ENCODE results near the gene ACSS2.

ACSS2 gene

GRCh38 chr20:34916774-34917354 is 40.5 kb downstream of the ACSS2 start:
- DNase-seq, result no peak

DNA sequence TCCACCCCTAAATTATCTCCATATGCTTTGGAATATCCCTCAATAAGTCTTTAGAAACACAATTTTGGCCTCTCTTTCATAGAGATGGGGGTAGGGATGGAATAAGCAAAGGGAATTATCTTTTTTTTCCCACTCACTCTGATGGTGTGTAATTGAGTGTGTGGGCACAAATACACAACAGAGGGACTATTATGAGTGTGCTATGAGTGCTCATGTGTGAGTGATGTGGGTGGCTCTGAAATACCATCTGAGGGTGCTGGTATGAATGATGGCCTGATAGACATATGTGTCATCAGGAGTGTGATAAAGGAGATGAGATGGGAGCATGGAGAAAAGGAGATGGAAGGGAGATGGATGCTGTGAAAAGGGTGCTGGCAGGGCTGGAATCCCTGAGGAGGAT is 43.6 kb downstream of the ACSS2 start:
- DNase-seq, result no peak

DNA sequence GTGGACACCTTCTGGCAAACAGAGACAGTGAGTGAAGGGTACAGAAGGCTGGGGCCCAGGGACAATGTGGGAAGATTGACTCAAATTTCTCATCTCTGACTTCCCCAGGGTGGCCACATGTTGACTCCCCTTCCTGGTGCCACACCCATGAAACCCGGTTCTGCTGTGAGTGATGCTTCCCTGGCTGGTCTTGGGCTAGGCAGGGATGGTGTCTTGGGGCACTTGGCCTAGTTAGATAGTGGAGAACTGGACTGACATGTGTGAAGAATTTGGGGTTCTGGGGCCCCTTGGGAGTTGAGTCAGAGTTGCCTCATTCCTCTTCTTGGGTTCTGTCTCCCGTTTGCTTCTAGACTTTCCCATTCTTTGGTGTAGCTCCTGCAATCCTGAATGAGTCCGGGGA is 45.0 kb downstream of the ACSS2 start:
- no peak for DNase-seq

DNA sequence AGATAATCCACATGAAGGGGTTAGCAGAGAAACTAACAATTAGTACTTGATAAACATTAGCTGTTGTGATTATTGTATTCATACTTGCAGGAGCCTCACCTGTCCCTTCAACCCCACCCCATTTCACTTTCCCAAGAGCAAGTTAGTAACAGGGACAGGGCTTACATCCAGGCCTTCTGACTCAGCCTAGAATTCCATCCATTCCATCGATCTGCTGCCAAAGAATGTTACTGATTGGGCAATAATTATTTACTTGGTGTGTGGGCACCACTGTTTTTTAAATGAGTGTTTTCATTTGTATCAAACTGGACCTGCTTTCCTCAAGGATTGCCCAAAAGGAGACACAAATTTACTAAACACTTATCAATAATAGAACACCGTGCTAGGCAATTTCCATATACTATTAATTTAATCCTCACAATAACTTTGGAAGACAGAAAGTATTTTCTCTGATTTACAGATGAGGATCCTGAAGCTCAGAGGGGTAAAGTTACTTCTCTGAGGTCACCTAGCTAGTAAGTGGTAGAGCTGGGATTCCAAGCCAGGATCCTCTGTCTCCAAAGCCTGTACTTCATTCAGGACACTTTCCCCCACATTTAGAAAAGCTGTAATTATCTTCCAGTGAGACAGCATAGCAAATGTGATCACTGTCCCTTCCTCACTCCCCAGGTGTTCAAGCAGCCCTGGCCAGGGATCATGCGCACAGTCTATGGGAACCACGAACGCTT is 46.4 kb downstream of the ACSS2 start:
- DNase-seq, result no peak

- DNase-seq, result no peak
These were observed 47.0 kb downstream of the ACSS2 start for GRCh38 chr20:34923414-34923813.

DNA sequence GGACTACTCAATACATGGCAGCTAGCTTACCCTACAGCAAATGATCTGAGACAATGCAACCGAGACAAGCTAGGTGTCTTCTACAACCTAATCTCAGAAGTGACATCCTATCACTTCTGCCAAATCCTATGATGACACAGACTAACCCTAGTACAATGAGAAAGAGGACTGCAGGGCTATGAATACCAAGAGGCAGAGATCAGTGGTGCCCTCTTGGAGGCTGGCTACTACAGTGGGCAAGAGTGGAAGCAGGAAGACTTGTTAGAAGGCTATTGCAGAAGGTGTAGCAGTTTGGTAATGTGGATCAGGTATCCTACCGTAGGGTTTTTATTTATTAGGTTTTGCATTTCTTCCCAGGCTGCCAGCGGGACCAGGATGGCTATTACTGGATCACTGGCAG is 48.9 kb downstream of the ACSS2 start:
- no peak for DNase-seq

DNA sequence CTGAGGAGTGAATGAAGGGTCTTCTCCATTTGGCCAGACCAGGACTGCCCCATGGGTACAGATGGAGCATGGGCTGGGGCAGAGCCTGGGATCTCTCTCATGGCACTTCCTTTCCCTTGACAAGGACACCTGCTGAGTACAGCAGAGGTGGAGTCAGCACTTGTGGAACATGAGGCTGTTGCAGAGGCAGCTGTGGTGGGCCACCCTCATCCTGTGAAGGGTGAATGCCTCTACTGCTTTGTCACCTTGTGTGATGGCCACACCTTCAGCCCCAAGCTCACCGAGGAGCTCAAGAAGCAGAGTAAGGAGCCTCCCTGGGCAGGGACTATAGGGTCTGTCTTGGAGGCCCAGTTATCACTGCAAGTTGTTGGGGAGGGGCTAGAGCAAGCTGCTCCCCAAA is 49.6 kb downstream of the ACSS2 start:
- no peak for DNase-seq

GRCh38 chr20:34926581-34926980 is 50.2 kb downstream of the ACSS2 start:
- no peak for DNase-seq

- DNase-seq, result no peak
These were observed 51.3 kb downstream of the ACSS2 start for GRCh38 chr20:34927736-34928135.

DNA sequence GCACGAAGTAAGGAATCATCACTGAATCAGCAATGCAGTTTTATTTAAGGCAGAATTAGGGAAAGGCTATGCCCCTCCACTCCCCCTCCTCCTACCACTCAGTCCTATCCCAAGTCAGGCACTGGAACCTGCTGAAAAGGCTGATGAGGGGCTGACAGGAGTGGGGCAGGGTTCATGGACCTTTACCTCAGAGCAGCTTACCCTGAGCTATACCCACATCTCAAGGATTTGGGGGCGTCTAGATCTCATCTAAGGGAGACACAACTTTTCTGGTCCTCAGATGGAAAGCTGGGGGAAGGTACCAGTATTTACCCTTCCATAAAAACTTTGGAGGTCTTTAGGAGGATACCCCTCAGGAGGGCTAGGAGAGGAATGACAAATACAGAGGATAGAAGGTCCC is 52.0 kb downstream of the ACSS2 start:
- DNase-seq, result no peak

DNA sequence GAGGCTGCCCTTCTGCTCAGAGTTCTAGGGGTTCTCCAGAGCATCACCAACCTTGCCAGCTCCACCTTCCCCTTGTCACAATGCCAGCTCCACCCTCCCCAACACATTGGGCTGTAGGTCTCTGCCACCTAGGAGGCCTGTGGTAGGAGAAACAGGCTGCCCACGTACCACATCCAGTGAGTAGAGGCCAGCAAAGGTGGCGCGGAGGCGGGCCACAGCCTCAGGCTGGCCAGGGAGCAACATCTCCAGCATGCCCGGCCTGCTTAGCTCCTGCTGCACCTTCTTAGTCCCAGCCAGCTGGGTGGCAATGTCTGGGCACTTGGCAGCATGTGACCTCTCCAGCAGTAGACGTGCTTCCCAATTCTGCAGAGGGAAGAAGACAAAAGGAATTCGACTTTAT is 55.4 kb downstream of the ACSS2 start:
- no peak for DNase-seq

GRCh38 chr20:34938466-34939163 is 62.2 kb downstream of the ACSS2 start:
- peak; percentile 78 to 86 (median 84) for DNase-seq

- DNase-seq, result peak in 2 of 3 donors; percentile 19 to 29
These were observed 63.7 kb downstream of the ACSS2 start for GRCh38 chr20:34940081-34940481.

GRCh38 chr20:34941226-34941625 is 64.8 kb downstream of the ACSS2 start:
- peak; percentile 63 to 82 (median 75) for DNase-seq

GRCh38 chr20:34942301-34942700 is 65.9 kb downstream of the ACSS2 start:
- DNase-seq, result no peak

DNA sequence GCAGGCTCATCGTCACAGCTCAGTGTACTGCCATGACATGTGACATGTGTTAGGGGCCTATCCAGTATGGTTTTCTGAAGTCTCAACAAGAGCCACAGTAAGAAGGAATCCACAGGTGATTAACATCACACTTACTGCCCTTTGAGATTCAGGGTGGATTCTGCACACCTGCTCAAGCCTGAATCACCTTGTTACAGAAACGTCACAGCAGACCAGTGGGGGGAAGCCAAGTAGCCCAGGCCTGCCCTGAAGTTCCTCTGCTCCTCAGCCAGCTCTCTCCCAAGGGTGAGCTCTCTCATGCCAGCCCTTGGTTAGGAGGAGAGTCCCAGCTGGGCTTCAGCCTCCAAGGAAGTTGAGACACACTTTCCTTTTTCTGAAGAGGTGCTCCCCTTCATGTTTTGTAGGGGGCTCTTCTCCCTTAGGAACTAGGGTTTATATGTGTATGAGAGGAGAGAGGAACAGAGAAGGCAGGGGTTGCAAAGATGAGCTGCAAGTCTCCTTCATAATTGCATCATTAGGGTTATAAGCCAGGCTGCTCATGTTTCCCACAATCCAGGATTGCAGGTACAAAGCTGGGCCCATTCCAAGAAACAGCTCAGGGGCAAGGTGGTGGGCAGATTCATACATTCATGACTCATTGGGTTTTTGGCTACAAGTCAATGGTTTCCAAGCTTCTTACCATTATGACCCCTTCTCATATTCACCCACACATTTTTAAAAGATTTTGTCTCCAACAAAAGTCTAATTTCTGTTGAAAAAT is 67.6 kb downstream of the ACSS2 start:
- no peak for DNase-seq

DNA sequence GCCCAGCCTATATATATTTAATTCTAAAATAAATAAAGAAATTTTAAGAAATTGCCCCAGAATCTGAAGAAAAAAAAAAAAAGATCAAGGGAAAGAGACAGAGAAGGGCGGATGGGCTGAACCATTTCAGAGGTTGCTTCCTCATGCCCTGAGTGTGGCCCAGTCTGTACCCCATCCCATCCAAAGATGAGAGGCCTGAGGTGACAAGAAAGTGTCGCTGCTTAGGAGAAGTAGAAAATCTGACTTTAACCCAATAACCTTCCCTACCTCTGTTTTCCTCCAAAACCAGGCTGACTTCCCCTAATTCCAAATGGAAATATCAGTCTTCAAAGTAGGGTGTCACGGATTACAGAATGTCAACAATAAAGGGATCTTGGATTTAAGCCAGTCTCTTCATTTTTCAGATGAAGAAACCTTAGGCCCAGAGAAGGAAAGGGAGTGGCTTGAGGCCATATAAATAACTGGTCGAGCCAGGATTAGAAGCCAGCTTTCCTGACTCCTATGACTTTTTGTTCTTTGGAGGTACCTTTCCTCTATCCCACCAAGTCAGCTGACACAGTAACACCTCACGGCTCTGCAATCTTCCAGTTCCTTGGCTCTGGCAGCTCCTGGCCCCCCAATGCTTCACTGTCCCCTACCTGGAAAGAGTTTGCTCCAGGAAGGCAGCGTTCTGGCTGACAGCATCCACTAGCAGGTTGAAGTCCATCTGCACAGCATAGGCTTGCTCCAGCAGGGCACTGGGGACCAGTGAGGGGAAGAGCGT is 69.1 kb downstream of the ACSS2 start:
- DNase-seq, result no peak

DNA sequence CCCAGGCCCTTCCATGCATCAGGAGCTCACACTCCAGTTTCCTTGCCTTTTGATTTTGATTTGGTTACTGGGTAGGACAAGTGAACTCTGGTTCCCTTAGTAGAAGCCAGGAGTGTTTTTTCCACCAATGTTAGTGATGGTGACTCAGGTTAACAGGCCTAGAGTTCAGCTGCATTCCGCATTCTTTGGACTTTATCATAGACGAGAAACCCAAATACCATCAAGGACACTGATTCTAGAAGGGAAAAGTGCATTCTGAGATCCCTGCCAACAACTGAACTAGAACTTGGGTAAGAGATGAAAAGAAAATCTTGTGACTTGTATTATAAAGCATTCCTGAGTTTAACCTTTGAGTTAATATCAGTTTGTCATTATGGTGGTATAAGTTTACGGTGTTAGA is 70.2 kb downstream of the ACSS2 start:
- no peak for DNase-seq

DNA sequence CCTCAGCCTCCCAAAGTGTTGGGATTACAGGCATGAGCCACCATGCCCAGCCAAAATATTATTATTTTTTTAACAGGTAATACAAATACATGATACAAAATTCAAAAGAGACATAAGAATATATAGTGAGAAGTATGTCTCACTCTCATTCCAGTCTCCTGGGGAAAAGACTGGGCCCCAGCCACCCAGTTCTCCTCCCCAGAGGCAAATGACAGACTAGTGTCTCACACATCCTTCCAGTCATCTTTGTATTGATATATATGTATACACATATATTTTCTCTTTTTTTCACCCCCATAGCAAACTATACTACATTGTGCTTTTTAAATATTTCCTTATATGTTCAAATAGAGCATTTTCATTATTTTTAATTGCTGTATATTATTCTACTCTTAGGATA is 70.9 kb downstream of the ACSS2 start:
- DNase-seq, result no peak

DNA sequence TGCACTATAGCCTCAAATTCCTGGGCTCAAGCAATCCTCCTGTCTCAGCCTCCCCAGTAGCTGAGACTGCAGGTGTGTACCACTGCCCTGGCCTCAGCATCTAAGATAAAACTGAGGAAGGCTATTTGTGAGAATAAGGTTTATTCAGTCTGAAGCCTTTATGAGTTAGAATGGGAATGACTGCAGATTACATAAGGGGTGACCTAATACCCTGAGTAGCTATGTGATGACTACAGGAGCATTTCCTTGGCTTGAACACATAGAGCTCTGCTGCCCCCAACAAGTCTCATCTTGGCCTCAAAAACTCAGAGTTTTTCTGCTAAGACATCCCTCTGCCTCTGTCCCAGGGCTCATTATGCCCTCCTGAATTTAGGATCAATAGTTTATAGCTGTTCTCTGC is 71.6 kb downstream of the ACSS2 start:
- DNase-seq, result peak; percentile 36 to 51 (median 39)

DNA sequence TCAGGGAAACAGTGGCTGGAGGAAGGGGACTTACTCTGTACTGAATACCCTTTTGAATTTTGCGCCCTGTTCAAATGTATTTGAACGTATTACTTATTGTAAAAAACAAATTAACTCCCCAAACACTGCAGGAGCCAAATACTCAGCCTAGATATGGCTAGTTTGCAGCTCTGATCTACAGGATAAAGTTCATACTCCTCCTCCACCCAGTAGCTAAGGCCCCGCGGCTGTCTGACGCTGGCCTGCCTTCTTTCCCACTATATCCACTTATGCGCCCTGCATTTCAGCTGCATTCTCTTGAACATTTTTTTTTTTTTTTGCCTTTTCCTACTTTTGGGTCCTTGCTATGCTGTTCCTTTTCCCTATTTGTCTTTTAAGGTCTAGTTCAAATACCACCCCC is 72.7 kb downstream of the ACSS2 start:
- DNase-seq, result no peak

GRCh38 chr20:34951252-34951651 is 74.8 kb downstream of the ACSS2 start:
- DNase-seq, result no peak

DNA sequence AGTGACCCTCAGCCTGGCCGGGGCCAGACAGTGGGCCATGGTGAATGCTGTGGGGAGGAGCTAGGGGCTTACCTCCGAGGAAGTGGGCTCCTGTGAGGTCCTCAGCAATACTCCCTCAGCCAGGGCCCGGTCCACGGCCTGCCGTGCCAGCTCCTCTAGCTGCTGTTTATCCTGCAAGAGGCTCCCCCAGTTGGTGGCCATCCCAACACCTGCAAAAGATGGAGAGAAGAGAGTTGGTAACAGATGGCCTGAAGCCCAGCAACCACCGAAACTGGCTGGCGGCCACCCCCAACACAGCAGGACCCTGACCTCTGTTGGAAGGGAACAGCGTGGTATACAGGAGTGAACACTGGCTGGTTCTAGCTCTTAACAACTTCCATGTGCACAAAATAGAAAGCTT is 75.2 kb downstream of the ACSS2 start:
- no peak for DNase-seq

Measured in suppressor macrophage treated with lipopolysaccharide for 1 hour (primary cell).